GM12864 (cell line): Measurements from ENCODE around the gene AMDHD1.

Experiments used
- DNase-seq: peaks from one replicate; pipeline ENCODE4 v3.0.0-alpha.2; 2011; ENCODE audit warnings: low read depth
- H3K4me3 ChIP-seq: 2 replicates; pipeline ENCODE4 v1.5.1; 2011; ENCODE audit warnings: mild to moderate bottlenecking, low read depth, low read length, control low read depth
- CTCF ChIP-seq: IDR thresholded peaks from 2 replicates; pipeline ENCODE4 v1.5.1; 2011; ENCODE audit warnings: low read depth, mild to moderate bottlenecking, moderate library complexity, low read length, control low read depth, inconsistent platforms; ENCODE audit errors: missing control alignments

The AMDHD1 gene

DNA sequence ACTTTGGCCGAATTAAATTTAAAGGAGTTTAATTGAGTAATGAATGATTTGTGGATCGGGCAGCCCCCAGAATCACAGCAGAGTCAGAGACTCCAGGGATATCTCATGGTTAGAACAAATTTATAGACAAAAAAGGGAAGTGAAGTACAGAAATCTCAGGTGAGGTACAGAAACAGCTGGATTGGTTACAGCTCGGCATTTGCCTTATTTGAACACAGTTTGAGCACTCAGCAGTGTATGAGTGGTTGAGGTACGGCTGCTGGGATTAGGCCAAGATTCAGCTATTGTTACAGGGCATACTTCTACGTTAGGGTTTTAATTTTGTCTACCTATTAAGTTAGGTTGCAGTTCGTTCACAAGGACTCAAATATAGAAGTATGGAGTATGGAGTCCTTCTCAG, 24.0 kb upstream of the AMDHD1 start:
- no peak for DNase-seq
- no peak overlapping the region for H3K4me3 ChIP-seq
- no peak for TF ChIP-seq CTCF

GRCh38 chr12:95922231-95922630, 20.9 kb upstream of the AMDHD1 start:
- no peak overlapping the region for H3K4me3 ChIP-seq
- DNase-seq: no peak
- TF ChIP-seq CTCF: no peak

- no peak overlapping the region for H3K4me3 ChIP-seq
- DNase-seq: no peak
- no peak for TF ChIP-seq CTCF
These were observed 2.6 kb upstream of the AMDHD1 start for GRCh38 chr12:95940514-95940913.

DNA sequence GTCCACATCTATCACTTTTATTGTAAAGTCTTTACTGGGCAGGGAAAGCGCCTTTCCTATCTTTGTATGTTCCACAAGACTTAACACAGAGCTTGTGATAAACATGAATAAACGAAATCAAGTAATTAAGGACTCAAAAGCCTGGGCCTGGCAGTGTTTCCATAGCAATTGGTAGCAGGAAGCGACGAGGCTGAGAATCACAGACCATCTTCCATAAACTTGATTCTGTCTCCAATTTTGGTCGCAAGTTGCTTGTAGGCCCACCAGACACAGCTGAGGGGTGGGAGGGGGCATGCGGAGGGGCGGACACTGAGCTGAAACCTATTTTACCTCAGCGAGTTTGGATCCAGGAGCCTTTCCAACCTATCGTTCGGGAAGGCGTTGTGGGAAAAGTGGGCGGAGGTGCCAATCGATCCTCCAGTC, 1.0 kb upstream of the AMDHD1 start:
- H3K4me3 ChIP-seq: peak overlapping the region; percentile 94
- DNase-seq: no peak
- TF ChIP-seq CTCF: no peak

DNA sequence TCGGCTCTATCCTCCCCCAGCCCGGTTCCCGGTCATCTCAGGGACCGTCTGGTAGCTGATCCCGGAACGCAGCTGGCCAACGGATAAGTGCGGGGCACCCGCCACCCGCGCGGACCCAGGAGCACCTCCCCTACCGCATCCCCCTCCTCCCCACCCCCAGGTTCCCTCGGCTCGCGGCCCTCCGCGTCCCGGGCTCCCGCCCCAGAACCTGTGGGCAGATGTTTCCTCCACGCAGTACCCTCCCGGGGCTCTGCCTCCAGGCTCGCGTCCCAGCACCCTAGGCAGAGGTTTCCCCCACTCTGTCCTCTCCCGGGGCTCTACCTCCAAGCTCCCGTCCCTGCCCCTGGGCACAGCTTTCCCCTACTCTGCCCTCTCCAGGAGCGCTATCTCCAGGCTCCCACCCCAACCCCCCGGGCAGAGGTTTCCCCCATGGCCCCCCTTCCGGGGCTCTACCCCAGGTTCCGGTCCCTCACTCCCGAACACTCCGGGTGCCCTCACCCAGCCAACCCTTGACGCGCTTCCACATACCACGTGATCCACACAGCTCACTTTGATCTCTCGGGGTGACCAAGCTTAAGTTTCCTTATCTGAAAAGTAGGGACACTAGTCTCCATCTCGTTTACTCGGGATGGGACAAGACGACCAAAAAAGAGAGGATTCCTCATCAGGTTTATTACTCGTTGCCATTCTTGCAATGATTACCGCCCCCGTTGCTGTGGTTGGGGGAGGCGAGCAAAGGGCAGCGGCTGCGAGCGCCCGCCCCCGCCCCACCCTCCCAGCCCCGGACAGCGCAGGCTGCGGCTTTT, 404 bp upstream of the AMDHD1 start, which contains the start of gene CCDC38:
TSS of gene CCDC38 (minus strand) at position 91 of the 806 bp plus-strand sequence. CDS start 6,105 bp downstream, outside the sequence.
- peak; percentile 68 for DNase-seq
- peak within 1 kb of the TSS; percentile 94 for H3K4me3 ChIP-seq
- TF ChIP-seq CTCF: no peak

DNA sequence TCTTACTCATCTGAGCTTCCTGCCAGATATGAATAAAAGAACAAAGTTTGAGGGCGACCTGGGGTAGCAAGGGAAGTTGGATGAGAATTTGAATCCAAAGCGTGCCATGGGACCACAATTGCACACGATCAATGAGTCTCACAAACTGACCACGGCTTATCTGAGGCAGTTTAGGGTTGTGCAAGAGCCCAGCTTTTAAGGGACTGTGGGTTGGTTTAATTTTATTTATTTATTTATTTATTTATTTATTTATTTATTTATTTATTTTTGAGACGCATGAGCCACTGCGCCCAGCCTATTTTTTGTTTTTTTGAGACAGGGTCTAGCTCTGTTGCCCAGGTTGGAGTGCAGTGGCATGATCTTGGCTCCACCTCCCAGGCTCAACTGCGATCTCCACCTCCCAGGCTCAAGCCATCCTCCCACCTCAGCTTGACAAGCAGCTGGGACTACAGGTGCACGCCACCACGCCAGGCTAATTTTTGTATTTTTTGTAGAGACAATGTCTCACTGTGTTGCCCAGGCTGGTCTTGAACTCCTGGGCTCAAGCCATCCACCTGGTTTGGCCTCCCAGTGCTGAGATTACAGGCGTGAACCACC, 1.1 kb downstream of the AMDHD1 start:
- TF ChIP-seq CTCF: no peak
- no peak for DNase-seq
- H3K4me3 ChIP-seq: no peak overlapping the region
